GM21619 (cell line): Measurements from ENCODE around the gene EPB41L5.
"Not testable (repeated sequence)": the region's sequence is repeated elsewhere in the genome, so short reads cannot be mapped to it uniquely, and the experiment has no call there.

Experiments
- ATAC-seq: cut with Tn5 transposase; IDR thresholded peaks from one replicate; pipeline ENCODE4 v1.9.1; 2021; ENCODE audit not compliant: unreplicated experiment

EPB41L5 gene

GRCh38 chr2:120012771-120013596 lies at the start of gene EPB41L5:
Gene EPB41L5, plus strand, starts transcription at chr2:120013077. Its CDS starts 6,008 bp downstream, at chr2:120019085.
- peak; percentile 90 for ATAC-seq

GRCh38 chr2:119981896-119982295 lies 31.0 kb upstream of the EPB41L5 start:
- ATAC-seq: no peak

GRCh38 chr2:119982506-119982905 lies 30.4 kb upstream of the EPB41L5 start:
- ATAC-seq: no peak

- ATAC-seq: no peak
Observed at GRCh38 chr2:119983108-119983507, 29.8 kb upstream of the EPB41L5 start.

DNA sequence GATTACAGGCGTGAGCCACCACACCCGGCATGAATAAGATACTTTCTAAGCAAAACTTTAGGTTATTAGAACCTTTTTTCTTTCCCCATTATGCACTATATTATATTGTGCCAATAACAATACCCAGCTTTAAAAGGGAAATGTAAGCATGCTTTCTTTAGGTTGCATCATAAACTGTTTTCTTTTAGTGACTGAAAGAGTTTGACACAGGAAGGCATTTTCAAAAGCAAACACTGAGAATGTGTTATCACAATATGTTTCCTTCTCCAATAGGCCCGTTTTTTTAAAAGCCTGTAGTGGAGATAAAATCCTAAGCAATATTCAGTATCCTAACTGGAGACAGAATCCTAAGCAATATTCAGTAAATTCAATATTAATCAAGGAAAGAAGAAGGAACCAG lies 16.7 kb upstream of the EPB41L5 start:
- no peak for ATAC-seq

GRCh38 chr2:119996896-119997891 lies 15.7 kb upstream of the EPB41L5 start:
- not testable (repeated sequence) for ATAC-seq

DNA sequence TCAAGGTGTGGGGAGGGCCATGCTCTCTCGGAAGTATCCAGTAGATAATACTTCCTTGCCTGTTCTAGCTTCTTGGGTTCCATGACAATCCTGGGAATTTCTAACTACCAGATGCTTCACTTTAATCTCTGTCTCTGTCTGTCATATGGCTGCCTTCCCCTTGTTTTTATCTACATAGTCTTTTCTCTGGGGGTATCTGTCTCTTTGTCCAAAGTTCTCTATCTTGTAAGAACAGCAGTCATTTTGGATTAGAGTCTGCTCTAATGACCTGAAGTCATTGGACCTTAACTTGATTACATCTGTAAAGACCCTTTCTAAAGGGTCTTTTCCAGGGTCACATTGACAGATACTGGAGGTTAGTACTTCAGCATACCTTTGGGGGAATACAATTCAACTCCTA lies 11.4 kb upstream of the EPB41L5 start:
- ATAC-seq: no peak

DNA sequence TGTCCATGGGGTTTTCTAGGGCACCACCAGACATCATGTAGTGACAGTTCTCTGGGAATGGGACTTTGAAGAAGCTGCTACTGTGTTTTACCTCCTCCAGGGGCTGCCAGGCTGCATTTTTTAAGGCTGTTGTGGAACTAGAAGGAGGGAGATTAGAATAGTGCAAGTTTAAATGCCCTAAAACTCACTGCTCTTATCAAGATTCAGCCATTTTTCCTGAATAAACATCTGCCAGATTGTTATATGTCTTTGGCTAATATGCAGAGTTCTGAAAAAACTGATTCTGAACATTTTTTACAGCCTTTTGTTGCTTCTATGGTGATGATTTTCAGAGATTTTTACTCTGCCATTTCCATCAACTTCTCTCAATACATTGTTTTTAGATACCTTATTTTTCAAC lies 8.6 kb upstream of the EPB41L5 start:
- ATAC-seq: no peak

- ATAC-seq: peak; percentile 96
Observed at GRCh38 chr2:120005834-120006521, 6.9 kb upstream of the EPB41L5 start.

- no peak for ATAC-seq
Observed at GRCh38 chr2:120007851-120008250, 5.0 kb upstream of the EPB41L5 start.

- no peak for ATAC-seq
Observed at GRCh38 chr2:120012363-120012762, 514 bp upstream of the EPB41L5 start.

DNA sequence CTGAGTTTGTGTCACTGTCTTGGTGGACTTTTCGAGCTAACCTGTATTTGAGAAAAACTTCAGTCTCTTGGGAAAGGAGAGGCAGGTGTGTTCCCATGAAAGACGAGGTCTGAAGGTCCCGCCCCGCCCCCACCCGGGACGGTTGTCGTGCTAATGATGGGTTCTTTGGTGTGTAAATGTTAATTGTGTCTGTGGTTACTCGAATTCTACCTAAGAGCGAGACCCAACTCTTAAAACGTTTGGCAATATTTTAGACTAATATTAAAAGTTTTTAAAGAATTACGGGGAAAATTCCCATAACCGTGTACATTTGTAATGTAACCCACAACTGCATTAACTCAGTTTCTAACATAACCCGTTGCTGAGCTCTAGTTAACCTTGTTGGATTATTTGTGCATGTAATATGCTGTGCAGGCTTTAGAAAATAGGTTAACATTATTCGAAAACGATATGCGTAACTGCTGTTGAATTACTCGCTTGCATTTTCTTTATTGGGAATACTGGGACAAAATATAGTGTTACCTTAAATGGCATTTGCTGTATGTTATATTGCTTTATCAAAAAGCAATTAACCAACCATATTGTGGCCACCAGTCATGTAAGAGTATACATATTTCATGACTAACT lies 833 bp downstream of the EPB41L5 start:
- no peak for ATAC-seq

DNA sequence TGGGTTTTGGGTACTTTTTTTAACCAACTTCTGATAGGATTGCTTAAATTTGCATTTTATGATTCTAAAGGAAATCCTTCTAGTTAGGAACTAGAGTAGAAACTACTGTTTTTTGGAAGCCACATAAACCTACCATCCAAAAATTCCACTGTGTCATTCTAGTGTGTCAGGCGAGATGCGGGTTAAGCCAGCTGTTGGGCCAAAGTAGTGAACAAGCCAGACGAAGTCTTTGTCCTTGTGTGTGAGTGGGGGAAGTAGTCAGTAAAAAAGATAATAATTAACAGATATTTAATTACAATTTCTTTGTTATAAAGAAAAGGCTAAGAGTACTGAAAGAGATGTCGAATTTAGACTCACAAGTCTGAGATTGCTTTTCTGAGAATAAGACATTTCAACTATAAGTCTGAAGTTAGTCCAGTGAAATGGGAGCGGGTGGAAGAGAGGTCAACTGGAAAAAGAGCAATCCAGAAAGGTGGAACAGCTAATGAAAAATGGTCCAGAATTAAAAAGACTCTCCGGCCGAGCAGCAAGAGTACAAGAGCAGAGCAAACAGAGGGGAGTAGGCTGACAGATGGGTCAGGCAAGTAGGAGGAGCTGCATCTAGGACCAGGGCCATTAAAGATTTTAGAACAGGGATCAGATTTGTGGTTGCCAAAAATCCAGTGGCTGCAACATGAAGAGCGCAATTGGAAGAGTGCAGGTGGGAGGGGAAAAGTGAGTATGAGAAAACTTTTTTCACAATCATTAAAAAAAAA lies 1.5 kb downstream of the EPB41L5 start:
- ATAC-seq: no peak

- no peak for ATAC-seq
Observed at GRCh38 chr2:120016800-120017199, 3.9 kb downstream of the EPB41L5 start.

DNA sequence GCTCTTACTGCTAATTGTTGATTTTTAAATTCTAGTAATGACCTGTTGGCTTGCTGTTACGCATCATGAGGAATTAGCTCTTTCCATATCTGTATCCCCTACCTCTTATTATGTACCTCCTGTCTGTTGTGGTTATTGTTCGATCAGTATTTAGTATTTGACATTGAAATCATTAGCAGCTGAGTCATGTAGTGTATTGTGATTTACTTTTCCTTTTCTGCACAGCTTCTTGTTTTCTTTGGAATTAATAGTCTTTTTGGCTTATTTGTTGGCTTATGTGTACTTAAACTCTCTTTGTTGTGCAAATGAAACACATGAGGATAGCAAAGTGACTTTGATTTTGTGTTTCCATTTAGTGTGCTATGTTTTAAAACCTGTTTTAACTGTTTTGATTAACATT lies 4.3 kb downstream of the EPB41L5 start:
- ATAC-seq: no peak

- ATAC-seq: no peak
Observed at GRCh38 chr2:120018549-120018948, 5.7 kb downstream of the EPB41L5 start.

DNA sequence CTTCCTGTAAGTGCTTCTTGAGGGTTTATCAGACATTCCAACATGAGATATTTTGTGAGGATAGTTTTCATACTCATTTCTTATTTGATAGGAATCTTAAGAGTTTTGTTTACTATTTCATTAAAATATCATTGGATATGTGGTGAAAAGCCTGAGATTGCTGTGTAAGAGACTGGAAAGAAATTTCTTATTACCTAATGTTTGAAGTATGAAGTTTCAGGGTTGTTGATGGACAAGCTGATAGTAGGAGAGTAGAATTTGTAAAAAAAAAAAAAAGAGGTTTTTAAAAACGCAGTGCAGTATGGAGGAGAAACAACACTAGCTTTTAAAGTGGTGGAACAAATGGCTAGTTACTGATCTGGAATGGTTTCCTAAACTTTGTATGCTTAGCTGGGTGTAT lies 7.7 kb downstream of the EPB41L5 start:
- no peak for ATAC-seq

- ATAC-seq: not testable (repeated sequence)
Observed at GRCh38 chr2:120022505-120022904, 9.6 kb downstream of the EPB41L5 start.

- no peak for ATAC-seq
Observed at GRCh38 chr2:120026890-120027289, 14.0 kb downstream of the EPB41L5 start.

DNA sequence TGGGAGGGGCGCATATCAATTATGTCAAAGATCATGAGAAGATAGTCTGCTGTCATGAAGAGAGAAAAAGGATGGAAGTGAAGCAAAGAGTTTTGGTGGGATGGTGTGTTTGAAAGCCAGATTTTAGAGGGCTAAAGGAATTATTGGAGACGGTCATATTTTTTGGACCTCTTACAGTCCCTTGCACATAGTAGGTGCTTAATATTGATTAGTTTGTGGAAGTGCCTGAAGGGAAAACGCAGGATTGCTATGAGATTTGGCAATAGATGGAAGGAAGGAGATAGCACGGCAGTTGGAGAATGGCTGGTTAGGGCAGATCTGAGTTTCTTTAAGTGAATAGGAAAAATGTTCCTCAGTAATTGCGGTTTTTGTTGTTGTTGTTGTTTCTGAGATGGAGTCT lies 15.9 kb downstream of the EPB41L5 start:
- no peak for ATAC-seq
